H1 (cell line): ENCODE measurements around the gene QDPR. TPM values are rescaled to one million over a fixed set of nuclear protein-coding genes. Genes with fewer than 3 reads are reported as not detected.

ENCODE experiments used
- CTCF ChIA-PET: fragments of 300-600 bp; sonication (Branson Sonifier 250); formaldehyde crosslinking; loops from one replicate; lab custom pipeline; 2021; ENCODE audit not compliant: partially characterized antibody; lab: Charles Lee
- POLR2A ChIA-PET: fragments of 300-600 bp; sonication (Branson Sonifier 250); formaldehyde crosslinking; loops from one replicate; lab custom pipeline; 2021; ENCODE audit warnings: inconsistent platforms; ENCODE audit not compliant: partially characterized antibody; lab: Charles Lee
- DNase-seq, 2 experiments: peaks; one replicate each; pipeline versions ENCODE4 v3.0.0 to v3.0.0-alpha.2; 2010 to 2022; ENCODE audit warnings: low spot score in 2 of 2, low read depth in 1 of 2, mixed read lengths in 1 of 2
- FAIRE-seq: peaks from 2 replicates; lab custom pipeline; 2011; peaks lifted over from hg19 to GRCh38; lab: Jason Lieb, UNC
- H2AFZ ChIP-seq: 2 replicates; pipeline ENCODE4 v1.8.1; 2012; ENCODE audit warnings: low read length, inconsistent platforms
- H2AK5ac ChIP-seq: 2 replicates; pipeline ENCODE4 v1.6.1; 2013; ENCODE audit warnings: low read depth, low read length
- H2BK120ac ChIP-seq: replicated peaks from 2 replicates; pipeline ENCODE3; 2013; ENCODE audit warnings: low read depth, low read length, inconsistent platforms
- H2BK12ac ChIP-seq: 2 replicates; pipeline ENCODE4 v1.6.1; 2013; ENCODE audit warnings: low read depth, low read length
- H2BK15ac ChIP-seq: 2 replicates; pipeline ENCODE4 v1.6.1; 2013; ENCODE audit warnings: low read length
- H2BK20ac ChIP-seq: 2 replicates; pipeline ENCODE4 v1.6.1; 2013; ENCODE audit warnings: low read length
- H2BK5ac ChIP-seq: 2 replicates; pipeline ENCODE4 v1.6.1; 2013; ENCODE audit warnings: low read depth, low read length
- H3K14ac ChIP-seq: 2 replicates; pipeline ENCODE4 v1.6.1; 2013; ENCODE audit warnings: inconsistent platforms; ENCODE audit not compliant: insufficient read length
- H3K18ac ChIP-seq: 2 replicates; pipeline ENCODE4 v1.6.1; 2013; ENCODE audit warnings: low read length; ENCODE audit errors: extremely low read depth
- H3K23ac ChIP-seq: 2 replicates; pipeline ENCODE4 v1.6.1; 2013; ENCODE audit warnings: inconsistent platforms; ENCODE audit not compliant: insufficient read length
- H3K23me2 ChIP-seq: 2 replicates; pipeline ENCODE4 v1.6.1; 2013; ENCODE audit warnings: low read depth, low read length
- H3K27ac ChIP-seq: 2 replicates; pipeline ENCODE4 v1.6.1; 2011; ENCODE audit warnings: low read depth, low read length, inconsistent platforms
- H3K27me3 ChIP-seq, 4 experiments: replicated peaks in 1 of 4; 1 replicate in 1 of 4; 2 replicates in 3 of 4; pipeline versions ENCODE4 v1.6.1 to v1.8.1; 2011 to 2013; ENCODE audit warnings: low read length in 3 of 4, mild to moderate bottlenecking in 3 of 4, inconsistent platforms in 2 of 4, mixed read lengths in 2 of 4, moderate library complexity in 1 of 4; ENCODE audit not compliant: control insufficient read depth in 3 of 4, insufficient read depth in 3 of 4; ENCODE audit errors: extremely low read depth in 1 of 4
- H3K36me3 ChIP-seq, 4 experiments: 2 replicates each; pipeline versions ENCODE4 v1.6.1 to v1.8.1; 2011 to 2013; ENCODE audit warnings: mild to moderate bottlenecking in 4 of 4, low read length in 3 of 4, moderate library complexity in 2 of 4, control low read depth in 1 of 4, inconsistent platforms in 1 of 4; ENCODE audit not compliant: insufficient read depth in 4 of 4, control insufficient read depth in 2 of 4
- H3K4ac ChIP-seq: replicated peaks from 2 replicates; pipeline ENCODE3; 2013; ENCODE audit warnings: low read length, low read depth, mixed read lengths, inconsistent platforms; ENCODE audit not compliant: insufficient read length
- H3K4me1 ChIP-seq, 4 experiments: replicated peaks in 1 of 4; 1 replicate in 1 of 4; 2 replicates in 3 of 4; pipeline versions ENCODE4 v1.6.1 to v1.8.1; 2011 to 2013; ENCODE audit warnings: low read length in 3 of 4, inconsistent platforms in 2 of 4, mixed read lengths in 1 of 4; ENCODE audit not compliant: insufficient read depth in 4 of 4, control insufficient read depth in 3 of 4
- H3K4me2 ChIP-seq, 2 experiments: 2 replicates each; pipeline versions ENCODE4 v1.6.1 to v1.8.1; 2011 to 2013; ENCODE audit warnings: low read depth in 2 of 2, low read length in 2 of 2, control low read depth in 1 of 2, inconsistent platforms in 1 of 2, mild to moderate bottlenecking in 1 of 2; ENCODE audit not compliant: insufficient read depth in 1 of 2
- H3K4me3 ChIP-seq, 4 experiments: fragments of 200-600, 300-600 bp in 1 of 4; sonication (generic), shearing (Covaris generic), sonication (Bioruptor Twin) in 1 of 4; 2 replicates each; pipeline versions ENCODE4 v1.5.1 to v1.8.1; 2011 to 2016; ENCODE audit warnings: low read length in 4 of 4, low read depth in 3 of 4, control low read depth in 2 of 4, inconsistent platforms in 2 of 4, mild to moderate bottlenecking in 2 of 4, mixed read lengths in 1 of 4, moderate library complexity in 1 of 4; ENCODE audit not compliant: insufficient read depth in 2 of 4; ENCODE audit errors: extremely low read depth in 1 of 4
- H3K56ac ChIP-seq: replicated peaks from 2 replicates; pipeline ENCODE3; 2013; ENCODE audit warnings: low read depth, mild to moderate bottlenecking, mixed read lengths, low read length, inconsistent platforms; ENCODE audit not compliant: insufficient read length
- H3K79me1 ChIP-seq: 2 replicates; pipeline ENCODE4 v1.6.1; 2013; ENCODE audit warnings: low read depth, low read length, control low read depth
- H3K79me2 ChIP-seq, 2 experiments: 2 replicates each; pipeline versions ENCODE4 v1.6.1 to v1.8.1; 2012 to 2013; ENCODE audit warnings: low read length in 2 of 2, mild to moderate bottlenecking in 2 of 2, inconsistent platforms in 1 of 2; ENCODE audit not compliant: insufficient read depth in 2 of 2, control insufficient read depth in 1 of 2
- H3K9ac ChIP-seq, 4 experiments: replicated peaks in 1 of 4; 1 replicate in 1 of 4; 2 replicates in 3 of 4; pipeline versions ENCODE4 v1.6.1 to v1.8.1; 2011 to 2013; ENCODE audit warnings: low read depth in 3 of 4, low read length in 3 of 4, control low read depth in 2 of 4, mild to moderate bottlenecking in 2 of 4, moderate library complexity in 2 of 4, inconsistent platforms in 1 of 4; ENCODE audit errors: extremely low read depth in 1 of 4
- H3K9me3 ChIP-seq, 2 experiments: 2 replicates each; pipeline versions ENCODE4 v1.6.1 to v1.8.1; 2012 to 2013; ENCODE audit warnings: mild to moderate bottlenecking in 2 of 2, moderate library complexity in 2 of 2, control low read depth in 1 of 2, inconsistent platforms in 1 of 2, low read depth in 1 of 2, low read length in 1 of 2, mixed read lengths in 1 of 2; ENCODE audit not compliant: insufficient read depth in 2 of 2
- H4K20me1 ChIP-seq, 2 experiments: replicated peaks in 1 of 2; 2 replicates each; pipeline versions ENCODE3 to v1.8.1; 2011 to 2013; ENCODE audit warnings: inconsistent platforms in 2 of 2, low read length in 2 of 2, mild to moderate bottlenecking in 1 of 2; ENCODE audit not compliant: insufficient read depth in 2 of 2, control insufficient read depth in 1 of 2
- H4K5ac ChIP-seq: 2 replicates; pipeline ENCODE4 v1.6.1; 2013; ENCODE audit warnings: low read length, low read depth, mixed read lengths, inconsistent platforms; ENCODE audit not compliant: insufficient read length
- H4K8ac ChIP-seq: 2 replicates; pipeline ENCODE4 v1.8.0; 2013; ENCODE audit warnings: mild to moderate bottlenecking, moderate library complexity, low read length, inconsistent platforms; ENCODE audit not compliant: insufficient read depth; ENCODE audit errors: extremely low read depth
- H4K91ac ChIP-seq: replicated peaks from 2 replicates; pipeline ENCODE3; 2013; ENCODE audit warnings: low read length, mixed read lengths, inconsistent platforms; ENCODE audit not compliant: insufficient read length
- BACH1 ChIP-seq: IDR thresholded peaks from 2 replicates; pipeline ENCODE4 v1.6.1; 2012; ENCODE audit warnings: low read length, improper control_type of control experiment
- BCL11A ChIP-seq, 2 experiments: IDR thresholded peaks; one replicate each; pipeline ENCODE4 v1.6.1; 2011; ENCODE audit warnings: low read depth in 2 of 2, low read length in 2 of 2, mild to moderate bottlenecking in 2 of 2
- BRCA1 ChIP-seq: IDR thresholded peaks from 2 replicates; pipeline ENCODE4 v1.6.1; 2012; ENCODE audit warnings: low read depth, low read length, improper control_type of control experiment
- CBX5 ChIP-seq: fragments of 300-800, 300-1000 bp; sonication (generic); IDR thresholded peaks from 2 replicates; pipeline ENCODE4 v1.7.1; 2016; ENCODE audit warnings: antibody characterized with exemption, low read length, low read depth
- CHD1 ChIP-seq: IDR thresholded peaks from 2 replicates; pipeline ENCODE4 v1.6.1; 2012; ENCODE audit warnings: low read depth, low read length, improper control_type of control experiment
- EZH2 ChIP-seq: fragments of 200-600 bp; sonication (generic); IDR thresholded peaks from 2 replicates; pipeline ENCODE4 v1.7.1; 2012; ENCODE audit warnings: low read depth, mild to moderate bottlenecking, moderate library complexity, low read length, inconsistent platforms; ENCODE audit not compliant: severe bottlenecking
- FOSL1 ChIP-seq: IDR thresholded peaks from 2 replicates; pipeline ENCODE4 v1.6.1; 2011; ENCODE audit warnings: mild to moderate bottlenecking, low read depth, low read length, moderate library complexity; ENCODE audit not compliant: insufficient read depth
- RBBP5 ChIP-seq: IDR thresholded peaks from 2 replicates; pipeline ENCODE4 v1.7.1; 2012; ENCODE audit warnings: low read depth, mild to moderate bottlenecking, inconsistent platforms, low read length, moderate library complexity, borderline replicate concordance
- SP4 ChIP-seq: IDR thresholded peaks from 2 replicates; pipeline ENCODE4 v1.6.1; 2012; ENCODE audit warnings: low read length, inconsistent platforms
- SUZ12 ChIP-seq: fragments of 200-600 bp; sonication (generic); IDR thresholded peaks from 2 replicates; pipeline ENCODE4 v1.6.1; 2012; ENCODE audit warnings: mild to moderate bottlenecking, inconsistent platforms, low read length, moderate library complexity, mixed read lengths
- TAF7 ChIP-seq: optimal IDR thresholded peaks from 2 replicates; pipeline ENCODE3; 2011; ENCODE audit warnings: low read depth, mild to moderate bottlenecking, inconsistent platforms, low read length, moderate library complexity, borderline replicate concordance
- TBP ChIP-seq: IDR thresholded peaks from 2 replicates; pipeline ENCODE4 v1.6.1; 2011; ENCODE audit warnings: low read depth, low read length, improper control_type of control experiment
- TCF12 ChIP-seq: IDR thresholded peaks from 2 replicates; pipeline ENCODE4 v1.6.1; 2011; ENCODE audit warnings: low read depth, mild to moderate bottlenecking, low read length
- ZNF274 ChIP-seq: IDR thresholded peaks from 2 replicates; pipeline ENCODE4 v1.7.0; 2012; ENCODE audit warnings: low read length, borderline replicate concordance; ENCODE audit errors: extremely low read depth
- WGBS, 2 experiments: shearing (Covaris generic) in 1 of 2; methylation state at CpG; one replicate each; pipeline versions ENCODE4 v1.1.6 to v1.1.7; 2013 to 2015; ENCODE audit warnings: low lambda C conversion rate in 2 of 2, mixed read lengths in 2 of 2, inconsistent platforms in 1 of 2, low coverage in 1 of 2, missing lambda C conversion rate in 1 of 2; ENCODE audit not compliant: insufficient replicate concordance in 2 of 2, insufficient coverage in 1 of 2, insufficient read length in 1 of 2; ENCODE audit errors: extremely low coverage in 1 of 2, missing lambda C conversion rate in 1 of 2; 5-methylcytosine and 5-hydroxymethylcytosine counted together
- polyA plus RNA-seq, 7 experiments: library from polyadenylated mRNA; depleted of rRNA in 3 of 7; stranded (reverse) in 5 of 7; unstranded in 2 of 7; fragments of >200 nt in 5 of 7; fragments of 200-250 nt in 2 of 7; gene quantifications; 1 replicate in 5 of 7; 2 replicates in 1 of 7; 4 replicates in 1 of 7; pipeline versions ENCODE4 v1.2.1 to v1.2.3, GENCODE V29; 2011 to 2013; ENCODE audit warnings: missing spikeins in 2 of 7, mixed read lengths in 2 of 7
- total RNA-seq: library from RNA; stranded (reverse); fragmentation: NEBNext Ultra II Directional; extraction: Animal tissue kit (Norgen Biotek cat#: 25700); gene quantifications from 2 replicates; pipeline ENCODE4 v1.2.1, GENCODE V29; 2021

QDPR gene
- total and polyA plus RNA-seq, 2 of the 8 experiments (the other 6 are each of a cell fraction or from before 2014, with no cell fraction given), result 33.6 to 35.9 TPM

GRCh38 chr4:17534705-17535104, 22.8 kb upstream of the QDPR start:
- Histone ChIP-seq H3K23ac (no peak overlapping the region), H4K5ac (no peak overlapping the region), H4K91ac (no peak overlapping the region), H3K79me1 (no peaks in the 10 kb centered on the region), H2BK5ac (no peak overlapping the region), H2BK120ac (no peak overlapping the region), H2BK20ac (no peak overlapping the region), H3K4ac (no peak overlapping the region), H3K4me3 (no peak overlapping the region), H3K56ac (no peak overlapping the region), H3K4me1 (no peaks in the 10 kb centered on the region), H3K18ac (no peak overlapping the region), H2AK5ac (no peak overlapping the region), H3K79me2 (no peaks in the 10 kb centered on the region), H3K9me3 (no peaks in the 10 kb centered on the region), H3K27ac (no peak overlapping the region), H3K14ac (no peak overlapping the region), H3K27me3 (no peaks in the 10 kb centered on the region), H3K23me2 (no peaks in the 10 kb centered on the region), H2BK15ac (no peak overlapping the region), H3K36me3 (no peaks in the 10 kb centered on the region), H2BK12ac (no peak overlapping the region), H3K4me2 (no peak overlapping the region), H4K8ac (no peak overlapping the region), H2AFZ (no peak overlapping the region), H3K9ac (no peak overlapping the region), H4K20me1 (no peaks in the 10 kb centered on the region)
- POLR2A ChIA-PET, result no interaction called here
- DNase-seq, result no peak
- 93% methylated on average over 4 of the region's 4 CpGs; no CpG with 5 or more reads in 1 of the 2 experiments for WGBS, 2 experiments
- CTCF ChIA-PET, result no interaction called here
- no peak for FAIRE-seq
- no peak for TF ChIP-seq TBP
- no peak for TF ChIP-seq SP4
- TF ChIP-seq CBX5, result no peak
- no peak for TF ChIP-seq FOSL1
- no peak for TF ChIP-seq ZNF274
- no peak for TF ChIP-seq CHD1
- no peak for TF ChIP-seq SUZ12
- no peak for TF ChIP-seq BCL11A (IDR thresholded peaks at IDR 0.05; ENCODE audit: low read depth in 2 of 2, low read length in 2 of 2)
- TF ChIP-seq TCF12, result no peak
- TF ChIP-seq BRCA1, result no peak
- no peak for TF ChIP-seq RBBP5
- no peak for TF ChIP-seq TAF7
- no peak for TF ChIP-seq EZH2
- TF ChIP-seq BACH1, result no peak
